Activated CD4-positive, alpha-beta memory T cell treated with anti-CD3 and anti-CD28 coated beads for 36 hours (primary cell): ENCODE results near the gene MFSD6L. TPM values are rescaled to one million over a fixed set of nuclear protein-coding genes. Genes with fewer than 3 reads are reported as not detected.

Experiments used
- CTCF ChIA-PET: fragments of 350-600 bp; sonication (Branson Sonifier 250); formaldehyde crosslinking; loops from one replicate; lab custom pipeline; 2021; ENCODE audit warnings: antibody characterized with exemption, inconsistent platforms; lab: Charles Lee
- POLR2A ChIA-PET: fragments of 350-600 bp; sonication (Branson Sonifier 250); formaldehyde crosslinking; loops from one replicate; lab custom pipeline; 2021; ENCODE audit warnings: antibody characterized with exemption; lab: Charles Lee
- DNase-seq: peaks from one replicate; pipeline ENCODE4 v3.0.0-alpha.2; 2020
- H3K27ac Mint-ChIP-seq: one replicate; pipeline ENCODE4 v1.8.0; 2021; ENCODE audit warnings: mixed read lengths
- H3K27me3 Mint-ChIP-seq: one replicate; pipeline ENCODE4 v1.8.0; 2021; ENCODE audit warnings: mixed read lengths
- H3K36me3 Mint-ChIP-seq: one replicate; pipeline ENCODE4 v1.8.0; 2021; ENCODE audit warnings: mixed read lengths
- H3K4me1 Mint-ChIP-seq: one replicate; pipeline ENCODE4 v1.8.0; 2021; ENCODE audit warnings: low read depth, mixed read lengths
- H3K4me3 Mint-ChIP-seq: one replicate; pipeline ENCODE4 v1.8.0; 2021; ENCODE audit warnings: mild to moderate bottlenecking, mixed read lengths
- H3K9me3 Mint-ChIP-seq: one replicate; pipeline ENCODE4 v1.8.0; 2021; ENCODE audit warnings: mixed read lengths
- intact Hi-C: fragments of 100-400 bp; cut with micrococcal nuclease; formaldehyde crosslinking; loops from one replicate; pipeline ENCODE4 v1.15.1; 2023
- total RNA-seq, 2 experiments: library from RNA; stranded (reverse); gene quantifications; one replicate each; pipeline ENCODE4 v1.2.3, GENCODE V29; 2021

Gene MFSD6L
- total RNA-seq, 2 experiments from 2014 or later = not detected

- intact Hi-C loops = loop anchor here (5.0 kb wide), 1 partner anchor 244 kb away; no protein-coding TSS in a partner anchor
- ChIA-PET POLR2A (no interaction called here), CTCF (interaction anchor here (1.1 to 3.8 kb wide), 2 partner anchors 32 to 142 kb away, joined by 6 to 17 read pairs; no protein-coding TSS in a partner anchor)
- no peak overlapping the region for H3K27ac Mint-ChIP-seq
- no peak overlapping the region for H3K4me3 Mint-ChIP-seq
- no peaks in the 10 kb centered on the region for H3K36me3 Mint-ChIP-seq
- DNase-seq = no peak
- H3K27me3 Mint-ChIP-seq = peaks cover 8% of the 10 kb centered on the region
- H3K9me3 Mint-ChIP-seq = no peaks in the 10 kb centered on the region
- no peaks in the 10 kb centered on the region for H3K4me1 Mint-ChIP-seq
These were observed 45.8 kb downstream of the MFSD6L start for GRCh38 chr17:8753136-8753975.

GRCh38 chr17:8749616-8750015, 49.5 kb downstream of the MFSD6L start:
- intact Hi-C loops = loop anchor here (5.0 kb wide), 1 partner anchor 248 kb away; no protein-coding TSS in a partner anchor
- Mint-ChIP-seq H3K27ac (no peak overlapping the region), H3K9me3 (no peaks in the 10 kb centered on the region), H3K27me3 (peaks cover 2% of the 10 kb centered on the region), H3K4me3 (no peak overlapping the region), H3K4me1 (peaks cover 2% of the 10 kb centered on the region), H3K36me3 (no peaks in the 10 kb centered on the region)
- ChIA-PET POLR2A (no interaction called here), CTCF (interaction anchor here (3.8 kb wide), 1 partner anchor 36 kb away, joined by 17 read pairs; no protein-coding TSS in a partner anchor)
- DNase-seq = no peak

GRCh38 chr17:8747742-8748141, 51.4 kb downstream of the MFSD6L start:
- no peak for DNase-seq
- no peak overlapping the region for H3K27ac Mint-ChIP-seq
- no peaks in the 10 kb centered on the region for H3K9me3 Mint-ChIP-seq
- no peaks in the 10 kb centered on the region for H3K27me3 Mint-ChIP-seq
- H3K36me3 Mint-ChIP-seq = no peaks in the 10 kb centered on the region
- H3K4me3 Mint-ChIP-seq = no peak overlapping the region
- ChIA-PET CTCF (interaction anchor here (3.8 kb wide), 1 partner anchor 337 kb away, joined by 63 read pairs; no protein-coding TSS in a partner anchor), POLR2A (no interaction called here)
- peaks cover 6% of the 10 kb centered on the region for H3K4me1 Mint-ChIP-seq
- intact Hi-C loops = loop anchor here (2.0 kb wide), 1 partner anchor 175 kb away; no protein-coding TSS in a partner anchor

Other genes starting within 250 kb of the MFSD6L start
- gene MYH10, start 168.6 kb downstream of the MFSD6L start, total RNA-seq = 10 to 100 TPM; 15.6 to 20.6 TPM
- under 1 TPM; 0.14 to 0.36 TPM for gene CCDC42, start 54.5 kb downstream of the MFSD6L start, total RNA-seq
- gene SPDYE4, start 40.8 kb downstream of the MFSD6L start, total RNA-seq = not detected
- gene PIK3R6, start 68.3 kb upstream of the MFSD6L start, total RNA-seq = under 1 TPM; 0.63 to 0.71 TPM
- 10 to 100 TPM; 20.7 to 22.4 TPM for gene PIK3R5, start 166.3 kb upstream of the MFSD6L start, total RNA-seq
- gene NTN1, start 222.1 kb upstream of the MFSD6L start, total RNA-seq = under 1 TPM; 0.29 to 0.31 TPM